ENCODE measurements around the gene RIPOR3. TPM values are rescaled to one million over a fixed set of nuclear protein-coding genes. Genes with fewer than 3 reads are reported as not detected.
"Not testable (repeated sequence)": the region's sequence is repeated elsewhere in the genome, so short reads cannot be mapped to it uniquely, and the experiment has no call there.

The RIPOR3 gene
- total and polyA plus RNA-seq, 2 donors from 2014 or later: 10.5 to 14.6 TPM

DNA sequence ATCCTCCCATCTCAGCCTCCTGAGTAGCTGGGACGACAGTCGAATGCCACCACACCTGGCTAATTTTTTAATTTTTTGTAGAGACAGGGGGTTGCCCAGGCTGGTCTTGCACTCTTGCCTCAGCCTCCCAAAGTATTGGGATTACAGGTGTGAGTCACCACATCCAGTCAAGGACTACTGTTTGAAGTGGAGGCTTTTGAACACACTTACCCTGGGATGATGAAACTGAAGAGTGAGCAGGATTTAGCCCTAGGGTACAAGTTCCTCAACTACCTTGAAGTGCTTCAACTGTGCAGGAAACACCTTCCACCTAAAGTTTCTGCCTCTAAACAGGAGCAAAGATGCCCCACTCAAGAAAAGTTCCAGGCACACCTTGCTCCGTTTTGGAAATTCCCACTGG is 24.4 kb upstream of the RIPOR3 start:
- H3K9ac ChIP-seq (ENCODE audit: low read length in 3 of 3): no peak overlapping the region
- H3K4me1 ChIP-seq (ENCODE audit: control insufficient read depth in 2 of 3, insufficient read depth in 2 of 3, low read depth in 1 of 3, low read length in 3 of 3): peaks cover 0 to 5% (median 3%) of the 10 kb centered on the region in 3 donors
- no peaks in the 10 kb centered on the region for H3K9me3 ChIP-seq (ENCODE audit: control insufficient read depth in 2 of 3, insufficient read depth in 1 of 3, low read length in 3 of 3)
- no peaks in the 10 kb centered on the region for H3K27me3 ChIP-seq (ENCODE audit: control insufficient read depth, insufficient read depth, low read length)
- FAIRE-seq: no peak
- no peak overlapping the region for H3K4me3 ChIP-seq (ENCODE audit: low read length in 3 of 3)
- DNase-seq: no peak
- no peak overlapping the region for H3K27ac ChIP-seq (ENCODE audit: low read depth in 2 of 2, low read length in 2 of 2)
- TF ChIP-seq, protein P1, sequence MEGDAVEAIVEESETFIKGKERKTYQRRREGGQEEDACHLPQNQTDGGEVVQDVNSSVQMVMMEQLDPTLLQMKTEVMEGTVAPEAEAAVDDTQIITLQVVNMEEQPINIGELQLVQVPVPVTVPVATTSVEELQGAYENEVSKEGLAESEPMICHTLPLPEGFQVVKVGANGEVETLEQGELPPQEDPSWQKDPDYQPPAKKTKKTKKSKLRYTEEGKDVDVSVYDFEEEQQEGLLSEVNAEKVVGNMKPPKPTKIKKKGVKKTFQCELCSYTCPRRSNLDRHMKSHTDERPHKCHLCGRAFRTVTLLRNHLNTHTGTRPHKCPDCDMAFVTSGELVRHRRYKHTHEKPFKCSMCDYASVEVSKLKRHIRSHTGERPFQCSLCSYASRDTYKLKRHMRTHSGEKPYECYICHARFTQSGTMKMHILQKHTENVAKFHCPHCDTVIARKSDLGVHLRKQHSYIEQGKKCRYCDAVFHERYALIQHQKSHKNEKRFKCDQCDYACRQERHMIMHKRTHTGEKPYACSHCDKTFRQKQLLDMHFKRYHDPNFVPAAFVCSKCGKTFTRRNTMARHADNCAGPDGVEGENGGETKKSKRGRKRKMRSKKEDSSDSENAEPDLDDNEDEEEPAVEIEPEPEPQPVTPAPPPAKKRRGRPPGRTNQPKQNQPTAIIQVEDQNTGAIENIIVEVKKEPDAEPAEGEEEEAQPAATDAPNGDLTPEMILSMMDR (IDR thresholded peaks at IDR 0.05; ENCODE audit: borderline replicate concordance, extremely low read depth, insufficient read depth): no peak
- intact Hi-C loops (cut with DNase I): no loop called here
- H3K36me3 ChIP-seq (ENCODE audit: control insufficient read depth in 2 of 3, insufficient read depth in 3 of 3, low read length in 3 of 3): no peaks in the 10 kb centered on the region

DNA sequence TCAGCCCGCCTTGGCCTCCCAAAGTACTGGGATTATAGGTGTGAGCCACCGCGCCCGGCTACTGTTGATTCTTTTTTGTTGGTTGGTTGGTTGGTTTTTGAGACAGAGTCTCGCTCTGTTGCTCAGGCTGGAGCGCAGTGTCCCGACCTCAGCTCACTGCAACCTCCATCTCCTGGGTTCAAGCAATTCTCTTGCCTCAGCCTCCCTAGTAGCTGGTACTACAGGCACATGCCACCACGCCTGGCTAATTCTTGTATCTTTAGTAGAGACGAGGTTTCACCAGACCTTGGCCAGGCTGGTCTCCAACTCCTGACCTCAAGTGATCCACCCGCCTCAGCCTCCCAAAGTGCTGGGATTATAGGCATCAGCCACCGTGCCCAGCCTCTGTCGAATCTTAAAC is 23.1 kb upstream of the RIPOR3 start:
- H3K9me3 ChIP-seq (ENCODE audit: control insufficient read depth in 2 of 3, insufficient read depth in 1 of 3, low read length in 3 of 3); H3K36me3 ChIP-seq (ENCODE audit: control insufficient read depth in 2 of 3, insufficient read depth in 3 of 3, low read length in 3 of 3); FAIRE-seq; H3K4me3 ChIP-seq (ENCODE audit: low read length in 3 of 3); DNase-seq; H3K4me1 ChIP-seq (ENCODE audit: control insufficient read depth in 2 of 3, insufficient read depth in 2 of 3, low read depth in 1 of 3, low read length in 3 of 3); H3K9ac ChIP-seq (ENCODE audit: low read length in 3 of 3); H3K27me3 ChIP-seq (ENCODE audit: control insufficient read depth, insufficient read depth, low read length); H3K27ac ChIP-seq (ENCODE audit: low read depth in 2 of 2, low read length in 2 of 2); intact Hi-C loops (cut with DNase I): not testable (repeated sequence)

DNA sequence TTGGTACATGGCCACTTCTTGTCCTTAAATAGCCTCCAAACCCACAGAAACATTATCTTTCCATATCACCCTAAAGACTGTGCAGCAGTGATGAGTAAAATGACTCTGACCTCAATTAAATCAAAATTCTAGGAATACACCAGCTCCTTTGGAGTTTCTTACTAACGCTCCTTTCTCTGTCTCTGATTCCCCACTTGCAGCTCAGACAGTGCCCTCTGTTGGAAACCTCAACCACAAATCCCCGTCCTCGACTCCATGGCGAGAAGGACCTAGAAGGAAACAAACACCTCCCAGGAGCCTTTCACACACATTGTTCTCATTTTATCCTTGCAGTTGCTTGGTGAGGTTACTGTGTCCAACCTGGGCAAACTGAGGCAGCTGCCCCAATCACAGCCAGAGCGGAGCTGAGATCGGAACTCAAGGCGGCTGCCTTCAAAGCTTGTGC is 22.3 kb upstream of the RIPOR3 start:
- no peak overlapping the region for H3K4me3 ChIP-seq (ENCODE audit: low read length in 3 of 3)
- no peak overlapping the region for H3K9ac ChIP-seq (ENCODE audit: low read length in 3 of 3)
- no peaks in the 10 kb centered on the region for H3K9me3 ChIP-seq (ENCODE audit: control insufficient read depth in 2 of 3, insufficient read depth in 1 of 3, low read length in 3 of 3)
- FAIRE-seq (no peak), DNase-seq (peak in 2 of 5 donors; percentile 30 to 67)
- no peak overlapping the region for H3K27ac ChIP-seq (ENCODE audit: low read depth in 2 of 2, low read length in 2 of 2)
- H3K27me3 ChIP-seq (ENCODE audit: control insufficient read depth, insufficient read depth, low read length): no peaks in the 10 kb centered on the region
- TF ChIP-seq, protein P1 (IDR thresholded peaks at IDR 0.05; ENCODE audit: borderline replicate concordance, extremely low read depth, insufficient read depth): peak; percentile 42
- no peaks in the 10 kb centered on the region for H3K36me3 ChIP-seq (ENCODE audit: control insufficient read depth in 2 of 3, insufficient read depth in 3 of 3, low read length in 3 of 3)
- intact Hi-C loops (cut with DNase I): no loop called here
- H3K4me1 ChIP-seq (ENCODE audit: control insufficient read depth in 2 of 3, insufficient read depth in 2 of 3, low read depth in 1 of 3, low read length in 3 of 3): peaks cover 0 to 5% (median 3%) of the 10 kb centered on the region in 3 donors

DNA sequence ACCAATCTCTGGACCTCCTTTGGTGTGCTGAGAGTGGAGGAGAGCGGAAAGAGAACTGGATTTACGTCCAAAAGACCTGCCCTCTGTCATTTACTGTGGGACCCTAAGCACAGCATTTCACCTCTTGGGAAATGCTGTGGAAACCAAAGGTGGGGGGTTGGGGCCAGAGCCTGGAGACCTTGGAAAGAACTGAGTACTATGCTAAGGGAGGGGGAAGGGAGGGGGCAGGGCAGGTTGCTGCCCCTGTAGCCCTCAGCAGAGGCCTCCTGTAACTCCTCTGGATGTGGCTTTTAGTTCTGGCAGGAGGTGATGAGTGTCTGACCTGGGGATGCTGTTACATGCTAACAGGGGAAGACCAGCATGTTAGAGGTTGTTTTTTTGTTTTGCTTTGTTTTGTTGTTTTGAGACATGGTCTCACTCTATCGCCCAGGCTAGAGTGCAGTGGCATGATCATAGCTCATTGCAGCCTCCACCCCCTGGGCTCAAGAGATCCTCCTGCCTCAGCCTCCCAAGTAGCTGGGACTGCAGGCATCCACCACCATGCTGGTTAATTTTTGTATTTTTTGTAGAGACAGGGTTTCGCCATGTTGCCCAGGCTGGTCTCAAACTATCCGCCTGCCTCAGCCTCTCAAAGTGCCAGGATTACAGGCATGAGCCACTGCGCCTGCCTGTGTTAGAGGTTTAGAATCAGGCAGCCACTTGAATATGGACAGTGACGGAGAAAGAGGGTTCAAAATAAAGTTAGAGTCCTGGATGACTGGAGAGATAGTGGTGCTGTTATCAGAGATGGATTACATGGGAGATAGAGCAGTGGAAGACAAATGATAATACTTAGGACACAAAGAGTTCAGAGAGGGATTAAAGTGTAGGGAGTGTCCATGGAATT is 21.7 kb upstream of the RIPOR3 start:
- peaks cover 0 to 5% (median 3%) of the 10 kb centered on the region in 3 donors for H3K4me1 ChIP-seq (ENCODE audit: control insufficient read depth in 2 of 3, insufficient read depth in 2 of 3, low read depth in 1 of 3, low read length in 3 of 3)
- H3K9me3 ChIP-seq (ENCODE audit: control insufficient read depth in 2 of 3, insufficient read depth in 1 of 3, low read length in 3 of 3): no peaks in the 10 kb centered on the region
- intact Hi-C loops (cut with DNase I): no loop called here
- no peak overlapping the region for H3K4me3 ChIP-seq (ENCODE audit: low read length in 3 of 3)
- TF ChIP-seq, protein P1 (IDR thresholded peaks at IDR 0.05; ENCODE audit: borderline replicate concordance, extremely low read depth, insufficient read depth): no peak
- H3K27me3 ChIP-seq (ENCODE audit: control insufficient read depth, insufficient read depth, low read length): no peaks in the 10 kb centered on the region
- no peaks in the 10 kb centered on the region for H3K36me3 ChIP-seq (ENCODE audit: control insufficient read depth in 2 of 3, insufficient read depth in 3 of 3, low read length in 3 of 3)
- H3K27ac ChIP-seq (ENCODE audit: low read depth in 2 of 2, low read length in 2 of 2): no peak overlapping the region
- DNase-seq (no peak), FAIRE-seq (no peak)
- no peak overlapping the region for H3K9ac ChIP-seq (ENCODE audit: low read length in 3 of 3)

Measured in kidney (tissue), 14 donors.